ENCODE measurements around the gene VTCN1. TPM values are rescaled to one million over a fixed set of nuclear protein-coding genes. Genes with fewer than 3 reads are reported as not detected.

Gene VTCN1
- total and polyA plus RNA-seq, 2 experiments from 2014 or later = 12.4 to 14.9 TPM

- no peak overlapping the region for H2AFZ ChIP-seq
- H3K79me2 ChIP-seq = no peaks in the 10 kb centered on the region
- no peaks in the 10 kb centered on the region for H4K20me1 ChIP-seq (ENCODE audit: insufficient read depth, poor library complexity, severe bottlenecking)
- no peak overlapping the region for H3K4me3 ChIP-seq
- H3K36me3 ChIP-seq (replicated peaks; ENCODE audit: insufficient read depth, low read depth) = no peaks in the 10 kb centered on the region
- no peaks in the 10 kb centered on the region for H3K4me1 ChIP-seq (ENCODE audit: insufficient read depth)
- no peak for DNase-seq (ENCODE audit: low spot score)
- no peaks in the 10 kb centered on the region for H3K9me3 ChIP-seq (ENCODE audit: low read depth)
- 97% methylated on average over 1 of the region's 1 CpG for WGBS (ENCODE audit: low lambda C conversion rate, missing lambda C conversion rate)
- H3K9me2 ChIP-seq (replicated peaks; ENCODE audit: insufficient read depth) = no peaks in the 10 kb centered on the region
- TF ChIP-seq EZH2phosphoT487 (IDR thresholded peaks at IDR 0.05; ENCODE audit: low read depth, severe bottlenecking, unreplicated experiment) (no peak), EZH2 (IDR thresholded peaks at IDR 0.05; ENCODE audit: borderline replicate concordance) (no peak)
- TF ChIP-seq, protein P1, sequence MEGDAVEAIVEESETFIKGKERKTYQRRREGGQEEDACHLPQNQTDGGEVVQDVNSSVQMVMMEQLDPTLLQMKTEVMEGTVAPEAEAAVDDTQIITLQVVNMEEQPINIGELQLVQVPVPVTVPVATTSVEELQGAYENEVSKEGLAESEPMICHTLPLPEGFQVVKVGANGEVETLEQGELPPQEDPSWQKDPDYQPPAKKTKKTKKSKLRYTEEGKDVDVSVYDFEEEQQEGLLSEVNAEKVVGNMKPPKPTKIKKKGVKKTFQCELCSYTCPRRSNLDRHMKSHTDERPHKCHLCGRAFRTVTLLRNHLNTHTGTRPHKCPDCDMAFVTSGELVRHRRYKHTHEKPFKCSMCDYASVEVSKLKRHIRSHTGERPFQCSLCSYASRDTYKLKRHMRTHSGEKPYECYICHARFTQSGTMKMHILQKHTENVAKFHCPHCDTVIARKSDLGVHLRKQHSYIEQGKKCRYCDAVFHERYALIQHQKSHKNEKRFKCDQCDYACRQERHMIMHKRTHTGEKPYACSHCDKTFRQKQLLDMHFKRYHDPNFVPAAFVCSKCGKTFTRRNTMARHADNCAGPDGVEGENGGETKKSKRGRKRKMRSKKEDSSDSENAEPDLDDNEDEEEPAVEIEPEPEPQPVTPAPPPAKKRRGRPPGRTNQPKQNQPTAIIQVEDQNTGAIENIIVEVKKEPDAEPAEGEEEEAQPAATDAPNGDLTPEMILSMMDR (IDR thresholded peaks at IDR 0.05; ENCODE audit: poor library complexity) = no peak
- H3K4me2 ChIP-seq = no peak overlapping the region
- no peak overlapping the region for H3K27ac ChIP-seq
- no peaks in the 10 kb centered on the region for H3K27me3 ChIP-seq
These were observed 109.4 kb downstream of the VTCN1 start for GRCh38 chr1:117101334-117101733.

DNA sequence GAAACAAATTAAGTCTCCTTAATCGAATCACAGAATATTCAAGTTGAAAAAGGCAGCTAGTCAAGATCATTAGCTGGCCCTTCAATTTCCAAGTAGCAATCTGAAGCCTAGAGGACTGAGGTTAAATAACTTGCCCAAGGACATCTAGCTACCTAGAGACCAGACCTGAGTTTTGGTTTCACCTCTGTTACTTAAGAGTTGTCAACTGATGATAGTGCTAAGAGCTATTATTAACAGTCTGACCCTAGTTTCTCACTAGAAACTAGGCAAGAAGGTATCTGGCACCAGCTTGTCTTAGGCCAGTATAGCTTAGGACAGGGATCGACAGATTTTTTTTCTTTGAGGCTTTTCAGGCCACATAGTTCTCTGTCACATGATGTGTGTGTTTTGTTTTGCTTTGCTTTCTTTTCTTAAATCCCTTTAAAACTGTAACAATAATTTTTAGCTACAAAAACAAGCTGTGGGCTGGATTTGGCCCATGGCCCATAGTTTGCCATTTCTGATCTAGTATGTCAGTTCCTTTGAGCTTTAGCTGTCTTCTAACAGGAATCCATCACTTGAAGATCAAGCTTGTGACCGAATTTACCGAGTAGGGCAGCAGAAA is 112.3 kb downstream of the VTCN1 start:
- Histone ChIP-seq H3K36me3 (replicated peaks; ENCODE audit: insufficient read depth, low read depth) (no peaks in the 10 kb centered on the region), H2AFZ (no peak overlapping the region), H3K27ac (no peak overlapping the region), H3K4me1 (ENCODE audit: insufficient read depth) (peaks cover 12% of the 10 kb centered on the region), H3K4me3 (no peak overlapping the region), H3K79me2 (no peaks in the 10 kb centered on the region), H3K9me2 (replicated peaks; ENCODE audit: insufficient read depth) (no peaks in the 10 kb centered on the region), H4K20me1 (ENCODE audit: insufficient read depth, poor library complexity, severe bottlenecking) (no peaks in the 10 kb centered on the region), H3K9me3 (ENCODE audit: low read depth) (no peaks in the 10 kb centered on the region), H3K4me2 (no peak overlapping the region), H3K27me3 (no peaks in the 10 kb centered on the region)
- WGBS (ENCODE audit: low lambda C conversion rate, missing lambda C conversion rate) = 88% methylated on average over 4 of the region's 4 CpGs
- DNase-seq (ENCODE audit: low spot score) = no peak
- no peak for TF ChIP-seq EZH2 (IDR thresholded peaks at IDR 0.05; ENCODE audit: borderline replicate concordance)

- Histone ChIP-seq H3K4me2 (no peak overlapping the region), H2AFZ (no peak overlapping the region), H3K4me1 (ENCODE audit: insufficient read depth) (peaks cover 12% of the 10 kb centered on the region), H3K36me3 (replicated peaks; ENCODE audit: insufficient read depth, low read depth) (no peaks in the 10 kb centered on the region), H3K79me2 (no peaks in the 10 kb centered on the region), H3K27ac (no peak overlapping the region), H3K9me2 (replicated peaks; ENCODE audit: insufficient read depth) (no peaks in the 10 kb centered on the region), H3K4me3 (no peak overlapping the region), H3K27me3 (no peaks in the 10 kb centered on the region), H4K20me1 (ENCODE audit: insufficient read depth, poor library complexity, severe bottlenecking) (no peaks in the 10 kb centered on the region), H3K9me3 (ENCODE audit: low read depth) (no peaks in the 10 kb centered on the region)
- WGBS (ENCODE audit: low lambda C conversion rate, missing lambda C conversion rate) = 78% methylated on average over 4 of the region's 4 CpGs
- DNase-seq (ENCODE audit: low spot score) = no peak
- TF ChIP-seq, protein P1 (IDR thresholded peaks at IDR 0.05; ENCODE audit: poor library complexity) = no peak
- TF ChIP-seq EZH2phosphoT487 (IDR thresholded peaks at IDR 0.05; ENCODE audit: low read depth, severe bottlenecking, unreplicated experiment) (no peak), EZH2 (IDR thresholded peaks at IDR 0.05; ENCODE audit: borderline replicate concordance) (no peak)
These were observed 113.3 kb downstream of the VTCN1 start for GRCh38 chr1:117097443-117097842.

- Histone ChIP-seq H3K27me3 (no peaks in the 10 kb centered on the region), H3K4me1 (ENCODE audit: insufficient read depth) (peaks cover 12% of the 10 kb centered on the region), H3K9me3 (ENCODE audit: low read depth) (no peaks in the 10 kb centered on the region), H3K4me3 (no peak overlapping the region), H3K27ac (no peak overlapping the region), H2AFZ (no peak overlapping the region), H3K9me2 (replicated peaks; ENCODE audit: insufficient read depth) (no peaks in the 10 kb centered on the region), H3K36me3 (replicated peaks; ENCODE audit: insufficient read depth, low read depth) (no peaks in the 10 kb centered on the region), H4K20me1 (ENCODE audit: insufficient read depth, poor library complexity, severe bottlenecking) (no peaks in the 10 kb centered on the region), H3K4me2 (no peak overlapping the region), H3K79me2 (no peaks in the 10 kb centered on the region)
- TF ChIP-seq EZH2phosphoT487 (IDR thresholded peaks at IDR 0.05; ENCODE audit: low read depth, severe bottlenecking, unreplicated experiment) (no peak), EZH2 (IDR thresholded peaks at IDR 0.05; ENCODE audit: borderline replicate concordance) (no peak)
- TF ChIP-seq, protein P1 (IDR thresholded peaks at IDR 0.05; ENCODE audit: poor library complexity) = no peak
- no peak for DNase-seq (ENCODE audit: low spot score)
- 73% methylated on average over 3 of the region's 3 CpGs for WGBS (ENCODE audit: low lambda C conversion rate, missing lambda C conversion rate)
These were observed 113.7 kb downstream of the VTCN1 start for GRCh38 chr1:117096951-117097408.

All from hepatocyte (in vitro differentiated cells).